ENCODE measurements around the gene SCUBE1.
A peak's percentile ranks its signal among the peaks of the same experiment; 100 is the strongest.
"Not testable (repeated sequence)": the region's sequence is repeated elsewhere in the genome, so short reads cannot be mapped to it uniquely, and the experiment has no call there.

SCUBE1 gene

DNA sequence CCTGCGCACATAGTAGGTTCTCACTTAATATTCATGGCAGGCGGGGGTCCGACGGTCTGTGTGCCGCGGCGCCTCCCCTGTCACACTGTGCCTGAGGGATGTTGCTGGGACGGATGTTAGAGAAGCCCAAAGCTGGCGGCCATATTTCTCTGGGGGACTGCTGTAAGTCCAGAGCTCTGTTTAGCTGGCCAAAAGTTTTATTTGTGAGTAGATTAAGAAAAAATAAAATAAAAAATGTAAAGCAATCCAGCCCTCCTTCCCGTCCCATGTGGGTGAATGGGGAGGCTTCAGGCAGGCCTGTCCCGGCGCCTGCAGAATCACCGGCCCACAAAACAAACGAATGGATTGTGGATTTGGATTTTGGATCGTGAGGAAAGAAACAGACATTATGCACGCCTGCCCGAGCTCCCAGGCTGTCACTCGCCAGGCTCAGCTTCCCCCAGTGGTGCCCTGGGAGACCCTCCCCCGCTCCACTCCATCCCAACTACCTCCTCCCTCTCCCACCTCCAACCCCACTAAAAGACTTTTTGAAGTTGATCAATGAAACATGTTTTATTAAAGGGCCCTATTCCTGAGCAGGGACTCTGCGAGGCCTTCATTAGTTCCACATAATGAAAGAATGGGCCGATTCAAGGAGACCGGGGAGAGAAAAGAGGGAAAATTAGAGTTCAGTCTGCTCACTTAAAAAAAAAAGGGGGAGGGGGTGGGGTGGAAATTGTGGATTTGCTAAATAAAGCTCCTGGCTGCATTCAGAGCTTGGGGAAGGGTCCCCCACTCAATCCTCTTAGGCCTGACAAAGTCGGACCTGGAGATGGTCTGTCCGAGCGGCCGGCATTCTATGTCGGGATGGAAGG is 20.4 kb upstream of the SCUBE1 start:
- DNase-seq (ENCODE audit: low read depth), result no peak
- in situ Hi-C loops (cut with HindIII; ENCODE audit: low sequenced_read_pairs), result no loop called here
- TF ChIP-seq, protein P1, sequence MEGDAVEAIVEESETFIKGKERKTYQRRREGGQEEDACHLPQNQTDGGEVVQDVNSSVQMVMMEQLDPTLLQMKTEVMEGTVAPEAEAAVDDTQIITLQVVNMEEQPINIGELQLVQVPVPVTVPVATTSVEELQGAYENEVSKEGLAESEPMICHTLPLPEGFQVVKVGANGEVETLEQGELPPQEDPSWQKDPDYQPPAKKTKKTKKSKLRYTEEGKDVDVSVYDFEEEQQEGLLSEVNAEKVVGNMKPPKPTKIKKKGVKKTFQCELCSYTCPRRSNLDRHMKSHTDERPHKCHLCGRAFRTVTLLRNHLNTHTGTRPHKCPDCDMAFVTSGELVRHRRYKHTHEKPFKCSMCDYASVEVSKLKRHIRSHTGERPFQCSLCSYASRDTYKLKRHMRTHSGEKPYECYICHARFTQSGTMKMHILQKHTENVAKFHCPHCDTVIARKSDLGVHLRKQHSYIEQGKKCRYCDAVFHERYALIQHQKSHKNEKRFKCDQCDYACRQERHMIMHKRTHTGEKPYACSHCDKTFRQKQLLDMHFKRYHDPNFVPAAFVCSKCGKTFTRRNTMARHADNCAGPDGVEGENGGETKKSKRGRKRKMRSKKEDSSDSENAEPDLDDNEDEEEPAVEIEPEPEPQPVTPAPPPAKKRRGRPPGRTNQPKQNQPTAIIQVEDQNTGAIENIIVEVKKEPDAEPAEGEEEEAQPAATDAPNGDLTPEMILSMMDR (IDR thresholded peaks at IDR 0.05; ENCODE audit: low read depth, low read length, missing control alignments), result no peak
- no peak overlapping the region for H3K4me3 ChIP-seq (ENCODE audit: low read depth, low read length)

DNA sequence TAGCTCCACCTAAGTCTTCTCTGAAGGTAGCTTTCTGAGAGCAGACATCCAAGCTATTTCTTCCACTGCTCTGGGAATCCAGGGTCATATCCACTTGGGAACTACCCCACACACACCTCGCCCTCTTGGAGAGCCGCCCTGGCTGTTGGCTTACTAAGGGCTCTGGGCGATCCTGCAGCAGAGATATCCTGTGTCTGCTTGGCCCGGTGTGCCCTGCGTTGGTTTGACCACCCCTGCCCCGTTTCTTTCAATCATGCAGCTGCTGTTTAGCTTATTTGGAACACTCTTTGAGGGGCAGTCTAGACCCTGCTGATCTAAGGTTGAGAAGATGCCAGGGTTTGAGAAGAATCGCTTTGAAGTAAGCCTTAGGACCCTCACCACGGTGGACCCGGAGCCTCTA is 17.4 kb upstream of the SCUBE1 start:
- no peak for DNase-seq (ENCODE audit: low read depth)
- TF ChIP-seq, protein P1 (IDR thresholded peaks at IDR 0.05; ENCODE audit: low read depth, low read length, missing control alignments), result no peak
- in situ Hi-C loops (cut with HindIII; ENCODE audit: low sequenced_read_pairs), result no loop called here

DNA sequence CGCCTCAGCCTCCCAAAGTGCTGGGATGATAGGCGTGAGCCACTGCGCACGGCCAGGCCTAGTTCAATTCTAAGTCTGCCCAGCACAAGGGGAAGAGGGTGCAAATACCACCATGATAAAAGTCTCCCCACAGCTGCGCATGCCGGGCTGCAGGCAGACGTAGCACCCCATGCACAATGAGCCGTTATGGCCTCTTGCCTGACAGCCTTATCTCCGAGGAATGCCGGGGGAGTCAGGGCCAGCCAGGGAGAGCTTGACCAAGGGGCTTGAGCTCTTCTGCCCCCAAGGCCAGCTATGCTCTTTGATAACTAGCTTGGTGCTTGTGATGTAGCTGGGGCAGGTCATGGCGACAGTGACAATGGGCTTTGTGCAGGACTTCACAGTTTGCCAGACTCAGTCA is 13.7 kb upstream of the SCUBE1 start:
- TF ChIP-seq, protein P1 (IDR thresholded peaks at IDR 0.05; ENCODE audit: low read depth, low read length, missing control alignments), result no peak
- in situ Hi-C loops (cut with HindIII; ENCODE audit: low sequenced_read_pairs), result no loop called here
- no peak overlapping the region for H3K4me3 ChIP-seq (ENCODE audit: low read depth, low read length)
- no peak for DNase-seq (ENCODE audit: low read depth)

More for the DNA sequence above, 17.4 kb upstream of the SCUBE1 start:
- no peak overlapping the region for H3K4me3 ChIP-seq (ENCODE audit: low read depth, low read length)

DNA sequence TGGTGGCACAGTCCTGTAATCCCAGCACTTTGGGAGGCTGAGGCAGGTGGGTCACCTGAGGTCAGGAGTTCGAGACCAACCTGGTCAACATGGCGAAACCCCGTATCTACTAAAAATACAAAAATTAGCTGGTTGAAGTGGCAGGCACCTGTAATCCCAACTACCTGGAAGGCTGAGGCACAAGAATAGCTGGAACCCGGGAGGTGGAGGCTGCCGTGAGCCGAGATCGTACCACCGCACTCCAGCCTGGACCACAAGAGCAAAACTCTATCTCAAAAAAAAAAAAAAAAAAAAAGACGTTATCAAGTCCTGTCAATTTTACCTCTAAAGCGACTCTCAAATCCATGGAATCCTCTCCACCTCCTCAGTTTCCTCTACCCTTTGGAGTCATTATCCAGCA is 12.5 kb upstream of the SCUBE1 start:
- in situ Hi-C loops (cut with HindIII; ENCODE audit: low sequenced_read_pairs), result not testable (repeated sequence)

DNA sequence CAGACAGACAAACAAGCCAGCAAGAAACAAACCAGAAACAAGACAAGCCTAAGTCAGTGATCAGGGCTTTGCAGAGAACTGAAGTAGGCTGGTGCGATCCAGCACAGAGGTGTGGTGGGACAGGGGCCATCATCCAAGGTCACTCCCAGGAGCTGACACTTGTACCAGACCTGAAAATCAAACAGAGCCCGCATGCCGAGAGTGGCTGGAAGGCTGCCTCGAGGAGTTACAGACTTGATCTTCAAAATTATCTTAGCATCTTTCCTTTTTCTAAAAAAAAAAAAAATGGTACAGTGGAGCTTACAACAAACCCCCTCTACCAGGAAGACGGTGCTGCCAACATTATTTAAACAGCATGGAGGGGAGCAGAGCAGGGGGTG is 8.8 kb upstream of the SCUBE1 start:
- TF ChIP-seq, protein P1 (IDR thresholded peaks at IDR 0.05; ENCODE audit: low read depth, low read length, missing control alignments), result no peak

More for the DNA sequence above, 12.5 kb upstream of the SCUBE1 start:
- H3K4me3 ChIP-seq (ENCODE audit: low read depth, low read length); DNase-seq (ENCODE audit: low read depth): not testable (repeated sequence)

DNA sequence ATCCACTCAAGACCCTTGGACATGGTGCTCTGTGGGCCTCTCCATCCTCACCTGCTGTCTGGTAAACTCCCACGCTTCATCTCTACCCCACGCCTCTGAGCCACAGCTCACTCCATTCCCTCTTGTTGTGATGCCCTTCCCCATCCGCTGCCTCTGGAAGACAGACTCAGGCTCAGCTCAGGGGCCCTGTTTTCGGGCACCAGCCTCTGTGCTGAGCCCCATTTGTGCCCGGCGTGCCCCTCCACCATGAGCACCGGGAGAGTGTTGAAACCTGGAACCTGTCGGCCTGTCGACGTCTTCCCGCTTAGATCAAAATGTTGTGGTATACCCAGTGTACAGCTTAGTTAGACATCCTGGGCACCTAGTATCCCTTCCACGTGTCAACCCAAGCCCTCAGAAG is 6.5 kb upstream of the SCUBE1 start:
- no peak overlapping the region for H3K4me3 ChIP-seq (ENCODE audit: low read depth, low read length)
- TF ChIP-seq, protein P1 (IDR thresholded peaks at IDR 0.05; ENCODE audit: low read depth, low read length, missing control alignments), result no peak
- in situ Hi-C loops (cut with HindIII; ENCODE audit: low sequenced_read_pairs), result no loop called here
- no peak for DNase-seq (ENCODE audit: low read depth)

More for the DNA sequence above, 8.8 kb upstream of the SCUBE1 start:
- DNase-seq (ENCODE audit: low read depth), result no peak
- H3K4me3 ChIP-seq (ENCODE audit: low read depth, low read length), result no peak overlapping the region
- in situ Hi-C loops (cut with HindIII; ENCODE audit: low sequenced_read_pairs), result no loop called here

DNA sequence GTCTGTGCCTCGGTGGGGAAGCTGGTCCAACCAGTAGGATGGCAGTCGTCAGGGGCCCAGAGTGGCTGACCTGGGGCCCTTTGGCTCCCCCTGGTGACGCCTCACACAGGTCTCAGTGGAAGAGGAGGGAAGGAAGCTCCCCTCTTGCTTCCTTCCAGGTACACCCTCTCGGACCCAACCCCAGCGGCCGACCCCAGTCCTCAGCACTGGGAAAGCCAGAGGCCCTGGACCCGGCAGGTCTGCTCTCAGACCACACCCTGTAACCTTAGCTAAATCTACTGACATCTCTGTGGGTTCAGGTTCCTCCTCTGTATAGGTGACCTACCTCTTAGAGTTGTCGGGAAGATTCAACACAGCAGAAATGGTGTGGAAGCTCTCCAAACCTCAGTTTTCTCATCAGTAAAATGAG is 3.4 kb upstream of the SCUBE1 start:
- no peak for DNase-seq (ENCODE audit: low read depth)
- in situ Hi-C loops (cut with HindIII; ENCODE audit: low sequenced_read_pairs), result no loop called here
- TF ChIP-seq, protein P1 (IDR thresholded peaks at IDR 0.05; ENCODE audit: low read depth, low read length, missing control alignments), result peak; percentile 71
- H3K4me3 ChIP-seq (ENCODE audit: low read depth, low read length), result no peak overlapping the region

All from astrocyte of the cerebellum (primary cell).